Islet of Langerhans (tissue), 1 donor: ENCODE results near the gene ANO2.

ENCODE experiments used
- FAIRE-seq: peaks from one replicate; lab custom pipeline; 2011; peaks lifted over from hg19 to GRCh38; lab: Jason Lieb, UNC

ANO2 gene

GRCh38 chr12:5945071-5946008 is at the start of gene ANO2:
Gene ANO2 (minus strand): TSS chr12:5945259. CDS start chr12:5945217, 42 bp downstream.
- no peak for FAIRE-seq

- FAIRE-seq = no peak
Measured at GRCh38 chr12:5989621-5990020, 44.6 kb upstream of the ANO2 start.

- FAIRE-seq = no peak
Measured at GRCh38 chr12:5988659-5989116, 43.6 kb upstream of the ANO2 start.

DNA sequence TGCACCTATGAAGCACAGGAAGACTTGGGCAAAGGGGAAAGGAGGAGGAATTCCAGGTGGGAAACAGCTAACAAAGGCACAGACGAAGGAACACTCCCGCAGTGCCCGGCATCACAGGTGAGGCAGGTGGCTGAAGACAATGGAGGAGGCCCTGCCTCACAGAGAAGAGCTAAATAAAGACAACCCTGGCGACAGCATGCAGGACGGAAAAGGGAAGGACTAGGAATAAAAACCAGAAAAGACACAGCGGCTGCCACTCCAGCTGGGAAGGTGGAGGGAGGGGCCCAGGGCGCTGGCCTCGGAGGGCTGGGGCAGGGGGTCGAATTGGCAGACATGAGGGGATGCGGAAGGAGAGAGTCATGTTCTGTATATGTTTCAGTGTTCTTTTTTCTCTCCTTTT is 43.0 kb upstream of the ANO2 start:
- no peak for FAIRE-seq

DNA sequence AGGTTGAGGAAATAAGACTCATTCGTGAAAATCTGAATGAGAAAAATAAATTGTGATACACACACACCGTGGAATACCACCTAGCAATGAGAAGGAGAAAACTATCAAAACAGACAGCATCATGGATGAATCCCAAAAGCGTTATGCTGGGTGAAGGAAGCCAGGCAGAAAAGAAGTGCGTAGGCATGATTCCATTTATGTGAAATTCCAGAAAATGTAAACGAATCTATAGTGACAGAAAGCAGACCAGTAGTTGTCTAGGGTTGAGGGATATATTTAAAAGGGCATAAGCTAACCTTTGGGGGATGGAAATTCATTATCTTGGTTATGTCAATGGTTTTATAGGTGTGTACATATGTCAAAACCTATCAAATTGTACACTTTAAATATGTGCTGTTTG is 42.5 kb upstream of the ANO2 start:
- FAIRE-seq = no peak

- FAIRE-seq = no peak
Measured at GRCh38 chr12:5985471-5985870, 40.4 kb upstream of the ANO2 start.

- FAIRE-seq = no peak
Measured at GRCh38 chr12:5984873-5985272, 39.8 kb upstream of the ANO2 start.

- FAIRE-seq = no peak
Measured at GRCh38 chr12:5982106-5982505, 37.0 kb upstream of the ANO2 start.

- no peak for FAIRE-seq
Measured at GRCh38 chr12:5977556-5977955, 32.5 kb upstream of the ANO2 start.

GRCh38 chr12:5976711-5977110 is 31.7 kb upstream of the ANO2 start:
- no peak for FAIRE-seq

DNA sequence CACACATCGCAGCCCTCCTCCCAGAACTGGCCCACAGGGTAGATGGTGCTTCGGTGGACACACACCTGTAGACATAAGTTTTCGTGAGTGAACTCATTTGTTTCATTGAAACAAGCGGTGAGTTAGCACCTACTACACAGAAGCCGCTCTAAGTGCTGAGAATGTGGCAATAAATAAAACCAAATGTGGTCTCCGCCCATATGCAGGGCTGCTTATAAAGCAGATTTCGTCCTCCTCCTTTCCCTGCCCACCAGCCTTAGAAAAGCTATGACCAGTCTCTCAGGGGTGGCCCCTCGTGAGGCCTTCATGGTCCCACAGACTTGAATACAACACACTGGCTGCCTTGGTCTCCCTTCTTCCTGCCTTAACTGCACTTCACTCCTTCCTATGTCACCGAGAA is 31.1 kb upstream of the ANO2 start:
- FAIRE-seq = no peak

GRCh38 chr12:5973461-5974115 is 28.5 kb upstream of the ANO2 start:
- FAIRE-seq = no peak

DNA sequence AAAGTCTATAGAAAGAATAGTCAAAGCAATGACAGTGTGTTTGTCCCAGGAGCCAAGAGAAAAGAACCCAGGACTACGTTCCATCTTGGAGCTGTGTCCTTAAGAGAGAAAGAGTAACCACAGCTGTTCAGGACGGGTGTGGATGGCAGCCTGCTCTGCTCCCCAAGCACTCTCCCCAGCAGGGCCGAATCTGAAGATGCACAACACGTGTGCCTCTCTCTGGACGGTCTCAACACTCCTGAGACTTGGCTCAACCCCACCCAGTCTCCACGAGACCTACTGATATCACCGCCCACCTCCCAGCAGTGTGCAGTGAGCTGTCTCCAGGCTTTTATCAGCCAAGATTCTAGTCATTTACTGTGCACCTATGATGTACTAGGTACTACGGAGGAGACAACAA is 27.3 kb upstream of the ANO2 start:
- FAIRE-seq = no peak

DNA sequence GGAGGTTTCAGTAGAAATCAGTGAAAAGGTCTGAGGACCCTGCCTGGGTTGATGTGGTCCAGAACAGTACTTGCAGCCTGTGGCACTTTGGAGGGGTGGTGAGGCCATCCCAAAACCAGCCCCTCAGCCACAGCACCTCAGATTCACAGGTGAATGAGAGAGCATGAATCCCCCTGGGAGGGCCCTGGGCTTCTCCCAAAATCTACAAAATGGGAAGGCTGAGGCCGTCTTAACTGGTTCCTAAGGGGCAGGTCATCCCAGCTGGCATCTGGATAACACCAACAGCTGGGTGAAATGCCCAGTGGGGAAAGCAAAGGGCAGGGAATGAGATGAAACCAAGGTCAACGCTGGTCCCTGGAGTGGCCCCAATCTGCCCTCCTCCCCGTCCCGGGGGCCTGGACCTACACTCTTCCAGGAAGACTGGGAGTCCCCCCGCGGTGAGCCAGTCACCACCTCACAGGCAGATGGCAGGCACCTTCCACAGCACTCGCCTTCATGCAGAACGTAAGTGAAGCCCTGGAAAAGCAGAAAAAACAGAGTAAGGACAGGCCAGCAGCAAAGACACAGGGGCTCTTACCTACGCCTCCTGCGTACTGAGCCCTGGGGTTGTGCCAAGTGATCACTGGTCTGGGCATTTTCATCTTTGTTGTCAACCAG is 26.3 kb upstream of the ANO2 start:
- no peak for FAIRE-seq

GRCh38 chr12:5969974-5970690 is 25.1 kb upstream of the ANO2 start:
- FAIRE-seq = no peak

GRCh38 chr12:5969156-5969973 is 24.3 kb upstream of the ANO2 start:
- no peak for FAIRE-seq

GRCh38 chr12:5967645-5968415 is 22.8 kb upstream of the ANO2 start:
- no peak for FAIRE-seq

DNA sequence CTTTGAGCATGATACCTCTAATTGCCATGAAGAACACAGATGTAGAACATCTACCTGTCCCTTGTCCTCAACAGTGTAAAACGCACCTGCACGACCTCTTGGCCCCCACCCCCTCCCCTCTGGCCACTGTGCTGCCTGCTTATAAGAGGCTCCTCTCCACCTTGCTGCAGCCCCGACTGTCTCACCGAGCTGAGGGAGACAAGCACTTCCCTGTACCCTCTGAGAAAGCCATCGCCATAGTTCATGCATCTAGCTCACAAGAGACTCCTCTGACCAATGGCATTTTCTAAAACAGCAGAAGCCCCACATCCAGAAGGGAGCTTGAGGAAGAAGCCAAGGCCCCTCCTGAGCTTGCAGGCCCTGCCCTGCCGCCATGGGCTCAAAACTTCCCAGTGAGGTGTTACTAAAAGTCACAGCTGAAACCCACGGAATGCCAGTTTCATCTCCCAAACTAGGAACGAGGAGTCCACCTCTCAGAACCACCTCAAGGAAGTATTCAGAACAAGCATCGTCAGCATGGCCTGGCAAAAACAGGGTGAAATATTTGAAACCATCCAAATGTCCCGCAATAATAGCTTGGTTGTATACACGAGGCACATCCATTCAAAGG is 21.5 kb upstream of the ANO2 start:
- FAIRE-seq = no peak

DNA sequence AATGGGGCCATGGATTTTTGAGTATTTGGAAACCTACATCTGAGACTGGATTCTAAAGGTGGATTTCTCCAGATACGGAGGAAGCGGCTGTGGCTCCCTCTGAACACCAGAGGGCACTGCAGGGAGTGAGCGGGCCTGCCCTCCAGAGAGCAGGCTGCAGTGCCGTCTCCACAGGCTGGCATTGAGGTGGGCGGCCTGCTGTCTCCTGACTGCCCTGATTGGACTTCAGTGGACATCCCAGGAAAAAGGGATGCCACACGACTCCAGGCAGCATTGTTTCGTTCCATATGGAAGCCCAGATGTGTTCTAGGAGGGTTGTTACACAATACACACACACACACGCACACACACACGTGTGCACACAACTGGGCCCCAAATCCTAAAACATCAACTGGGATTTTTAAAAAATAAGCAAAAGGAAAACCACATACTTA is 20.9 kb upstream of the ANO2 start:
- FAIRE-seq = no peak
